GM23248 (cell line): ENCODE data around the gene VSX2.

ENCODE experiments used
- EZH2 ChIP-seq: fragments of 200-600 bp; sonication (generic); IDR thresholded peaks from 2 replicates; pipeline ENCODE4 v1.6.1; 2018; ENCODE audit warnings: antibody characterized with exemption, mild to moderate bottlenecking; ENCODE audit not compliant: insufficient read depth, poor library complexity, severe bottlenecking
- EZH2phosphoT487 ChIP-seq: fragments of 200-600 bp; sonication (generic); IDR thresholded peaks from 2 replicates; pipeline ENCODE4 v1.6.1; 2018; ENCODE audit warnings: antibody characterized with exemption, moderate library complexity, mild to moderate bottlenecking, low read depth; ENCODE audit not compliant: insufficient read depth

- no peak for TF ChIP-seq EZH2phosphoT487
- TF ChIP-seq EZH2, result no peak
These were observed 22.6 kb upstream of the VSX2 start for GRCh38 chr14:74216671-74217070.
